ENCODE data around the gene RAB36. TPM values are rescaled to one million over a fixed set of nuclear protein-coding genes. Genes with fewer than 3 reads are reported as not detected.
A peak's percentile ranks its signal among the peaks of the same experiment; 100 is the strongest.

The RAB36 gene
- total RNA-seq, 2 experiments from 2014 or later = not detected

DNA sequence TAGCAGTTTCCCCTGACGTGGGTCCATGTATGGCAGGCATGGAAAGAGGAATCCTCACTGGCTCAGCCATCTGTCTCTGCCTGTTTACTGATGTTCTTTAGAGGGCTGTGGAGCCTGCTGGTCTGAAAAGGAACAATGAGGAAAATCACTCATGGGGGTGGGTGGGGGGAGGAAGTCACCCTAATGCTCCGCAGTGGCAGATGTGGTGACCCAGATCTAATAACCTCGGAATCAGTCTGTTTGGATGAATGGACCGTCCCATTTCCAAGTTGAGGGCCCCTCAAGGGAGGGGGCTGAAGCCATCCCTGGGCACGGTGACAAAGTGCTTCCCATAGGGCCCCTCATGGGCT is 39.5 kb downstream of the RAB36 start:
- peaks cover 64% of the 10 kb centered on the region for H3K4me1 Mint-ChIP-seq (ENCODE audit: low read depth)
- no peak for DNase-seq
- no peaks in the 10 kb centered on the region for H3K9me3 Mint-ChIP-seq
- no peaks in the 10 kb centered on the region for H3K27me3 Mint-ChIP-seq (ENCODE audit: low read depth)
- intact Hi-C loops (cut with micrococcal nuclease) = no loop called here
- peak overlapping the region; percentile 78 for H3K27ac Mint-ChIP-seq
- peaks cover 41% of the 10 kb centered on the region for H3K36me3 Mint-ChIP-seq (ENCODE audit: low read depth)
- H3K4me3 Mint-ChIP-seq = peak overlapping the region; percentile 97
- CTCF ChIA-PET = interaction anchor here (0.6 to 1.3 kb wide), 3 partner anchors 59 to 106 kb away, joined by 3 to 4 read pairs (median 3); no protein-coding TSS in a partner anchor

DNA sequence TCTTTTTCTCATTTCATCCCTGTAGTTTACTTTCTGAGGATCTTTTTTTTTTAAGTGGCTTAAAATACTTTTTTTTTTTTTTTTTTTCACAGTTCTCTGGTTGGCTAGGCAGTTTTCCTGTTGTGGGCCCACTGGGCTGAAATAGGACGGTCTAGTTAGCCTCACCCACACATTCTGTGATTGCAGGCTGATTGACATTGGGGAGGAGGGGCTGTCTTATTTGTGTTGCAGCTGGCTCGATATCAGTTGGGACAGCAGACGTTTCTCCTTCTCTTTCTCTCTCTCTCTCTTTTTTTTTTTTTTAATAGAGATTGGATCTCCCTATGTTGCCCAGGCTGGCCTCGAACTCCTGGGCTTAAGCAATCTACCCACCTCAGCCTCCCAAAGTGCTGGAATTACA is 41.9 kb downstream of the RAB36 start:
- peaks cover 40% of the 10 kb centered on the region for H3K36me3 Mint-ChIP-seq (ENCODE audit: low read depth)
- no peak overlapping the region for H3K27ac Mint-ChIP-seq
- H3K9me3 Mint-ChIP-seq = no peaks in the 10 kb centered on the region
- no peak overlapping the region for H3K4me3 Mint-ChIP-seq
- intact Hi-C loops (cut with micrococcal nuclease) = no loop called here
- CTCF ChIA-PET = interaction anchor here (0.6 to 1.6 kb wide), 2 partner anchors 95 to 350 kb away, joined by 5 read pairs; no protein-coding TSS in a partner anchor
- peaks cover 70% of the 10 kb centered on the region for H3K4me1 Mint-ChIP-seq (ENCODE audit: low read depth)
- no peak for DNase-seq
- H3K27me3 Mint-ChIP-seq (ENCODE audit: low read depth) = no peaks in the 10 kb centered on the region

DNA sequence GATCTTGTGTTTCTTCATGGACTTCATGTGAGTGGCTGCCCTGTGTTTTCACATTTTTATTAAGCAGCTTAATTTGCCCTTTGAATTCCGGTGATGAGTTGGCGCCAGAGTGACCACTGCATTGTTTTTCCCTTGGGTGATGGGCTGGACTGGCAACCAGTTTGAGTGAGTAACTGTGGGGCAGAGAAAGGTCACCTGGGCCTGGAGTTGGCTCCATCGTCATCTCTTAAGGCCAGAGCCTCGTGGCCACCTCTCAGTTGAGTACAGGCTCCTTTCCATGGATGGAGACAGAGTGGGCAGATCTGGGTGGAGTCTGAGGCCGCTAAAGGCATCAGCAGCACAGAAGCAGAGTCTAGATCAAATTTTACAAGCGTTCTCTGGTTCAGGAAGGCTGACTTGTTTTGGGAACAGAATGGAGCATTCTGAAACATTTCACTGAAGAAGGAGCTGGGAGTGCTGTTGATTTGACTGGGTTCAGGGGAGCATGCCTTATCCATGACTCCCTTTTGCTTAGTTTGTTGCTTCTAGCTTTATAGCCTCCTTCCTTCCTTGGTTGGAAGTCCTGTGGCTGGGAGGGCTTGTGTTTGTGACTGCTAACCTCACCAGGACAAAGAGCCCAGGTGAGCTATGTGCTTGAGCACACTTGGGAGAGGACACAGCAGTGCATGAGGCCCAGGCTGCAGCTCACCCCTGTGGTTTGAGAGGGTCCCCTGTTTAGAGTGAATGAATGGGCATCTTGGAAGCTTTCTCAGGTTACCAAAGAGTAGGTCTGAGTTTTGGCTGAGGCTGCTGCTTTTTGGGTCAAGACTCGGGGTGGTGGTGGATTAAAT is 42.8 kb downstream of the RAB36 start:
- no peak for DNase-seq
- Mint-ChIP-seq H3K36me3 (ENCODE audit: low read depth) (peaks cover 39% of the 10 kb centered on the region), H3K9me3 (no peaks in the 10 kb centered on the region), H3K4me3 (no peak overlapping the region), H3K27ac (peak overlapping the region; percentile 44), H3K27me3 (ENCODE audit: low read depth) (no peaks in the 10 kb centered on the region), H3K4me1 (ENCODE audit: low read depth) (peaks cover 69% of the 10 kb centered on the region)
- intact Hi-C loops (cut with micrococcal nuclease) = no loop called here
- CTCF ChIA-PET = no interaction called here

DNA sequence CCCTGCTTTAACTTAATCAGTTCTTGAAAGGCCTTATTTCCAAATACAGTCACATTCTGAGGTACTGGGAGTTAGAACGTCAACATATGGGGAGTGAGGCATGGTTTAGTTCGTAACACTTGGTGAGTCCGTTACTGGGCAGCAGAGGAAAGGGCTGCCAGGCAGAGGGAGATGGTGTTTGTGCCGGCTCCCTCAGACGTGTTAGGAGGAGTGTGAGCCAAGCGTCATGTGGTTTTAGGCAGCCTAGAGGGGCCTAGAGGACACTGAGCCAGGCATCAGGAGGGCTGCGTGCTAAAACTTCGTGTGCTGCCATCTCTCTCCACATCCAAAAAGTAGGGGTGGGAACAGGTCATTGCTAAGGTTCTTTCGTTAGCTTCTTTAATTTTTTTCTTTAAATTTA is 45.2 kb downstream of the RAB36 start:
- Mint-ChIP-seq H3K27ac (no peak overlapping the region), H3K4me1 (ENCODE audit: low read depth) (peaks cover 51% of the 10 kb centered on the region), H3K36me3 (ENCODE audit: low read depth) (peaks cover 29% of the 10 kb centered on the region), H3K4me3 (no peak overlapping the region), H3K27me3 (ENCODE audit: low read depth) (no peaks in the 10 kb centered on the region), H3K9me3 (no peaks in the 10 kb centered on the region)
- intact Hi-C loops (cut with micrococcal nuclease) = no loop called here
- no peak for DNase-seq
- CTCF ChIA-PET = no interaction called here

GRCh38 chr22:23192133-23192532 is 46.9 kb downstream of the RAB36 start:
- Mint-ChIP-seq H3K27ac (no peak overlapping the region), H3K27me3 (ENCODE audit: low read depth) (no peaks in the 10 kb centered on the region), H3K36me3 (ENCODE audit: low read depth) (peaks cover 21% of the 10 kb centered on the region), H3K4me3 (no peak overlapping the region), H3K4me1 (ENCODE audit: low read depth) (peaks cover 47% of the 10 kb centered on the region), H3K9me3 (no peaks in the 10 kb centered on the region)
- DNase-seq = no peak
- CTCF ChIA-PET = no interaction called here
- intact Hi-C loops (cut with micrococcal nuclease) = no loop called here

DNA sequence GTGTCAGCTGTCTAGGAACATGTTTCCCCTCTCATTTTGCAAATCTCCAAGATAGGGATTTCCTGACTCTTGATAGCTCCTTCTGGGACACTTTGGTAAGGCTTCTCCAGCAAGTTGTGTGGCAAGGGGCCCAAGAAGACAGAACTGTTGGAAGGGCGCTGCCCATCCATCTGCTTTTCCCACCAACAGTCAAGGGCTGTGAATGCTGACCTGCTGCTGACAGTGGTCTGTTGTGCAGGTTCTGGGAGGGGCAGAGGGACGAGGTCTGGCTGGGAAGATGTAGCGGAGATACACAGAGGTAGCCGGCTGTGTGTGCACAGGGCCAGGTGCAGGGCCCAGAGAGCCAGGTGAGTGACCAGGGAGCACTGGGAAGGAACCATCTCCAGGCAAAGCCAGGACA is 47.3 kb downstream of the RAB36 start:
- Mint-ChIP-seq H3K9me3 (no peaks in the 10 kb centered on the region), H3K4me1 (ENCODE audit: low read depth) (peaks cover 45% of the 10 kb centered on the region), H3K27ac (no peak overlapping the region), H3K4me3 (no peak overlapping the region), H3K36me3 (ENCODE audit: low read depth) (peaks cover 19% of the 10 kb centered on the region), H3K27me3 (ENCODE audit: low read depth) (no peaks in the 10 kb centered on the region)
- DNase-seq = no peak
- intact Hi-C loops (cut with micrococcal nuclease) = no loop called here
- CTCF ChIA-PET = no interaction called here

DNA sequence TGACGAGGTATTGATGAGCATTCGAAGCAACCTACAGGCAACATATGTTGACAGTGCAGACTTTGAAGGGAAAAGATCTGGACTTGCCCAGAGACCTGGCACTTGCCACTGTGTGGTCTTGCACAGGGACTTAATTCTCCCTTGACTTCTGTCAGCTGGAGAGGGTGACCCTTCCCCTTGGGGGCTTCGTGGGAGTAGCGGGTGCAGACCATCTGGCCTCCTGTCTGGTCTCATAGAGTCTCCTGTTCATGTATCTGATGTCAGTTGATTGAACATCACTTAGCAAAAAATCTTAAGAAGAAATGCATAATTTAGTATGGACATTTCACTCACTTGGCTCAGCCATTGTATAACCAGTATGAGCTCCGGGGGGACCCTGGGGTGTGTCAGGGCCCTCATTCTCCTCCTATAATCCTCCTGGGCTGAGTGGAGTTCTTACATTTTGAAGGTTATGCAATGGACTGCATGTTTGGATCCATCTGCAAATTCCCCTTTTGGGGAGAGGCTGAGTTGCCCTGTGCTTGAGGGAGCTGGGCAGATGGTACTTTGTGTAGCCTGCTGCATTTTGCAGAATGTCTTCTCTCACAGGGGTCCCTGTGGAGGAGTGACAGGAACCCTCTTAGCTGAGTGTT is 48.0 kb downstream of the RAB36 start:
- CTCF ChIA-PET = interaction anchor here (0.9 kb wide), 1 partner anchor 10 kb away, joined by 3 read pairs; no protein-coding TSS in a partner anchor

DNA sequence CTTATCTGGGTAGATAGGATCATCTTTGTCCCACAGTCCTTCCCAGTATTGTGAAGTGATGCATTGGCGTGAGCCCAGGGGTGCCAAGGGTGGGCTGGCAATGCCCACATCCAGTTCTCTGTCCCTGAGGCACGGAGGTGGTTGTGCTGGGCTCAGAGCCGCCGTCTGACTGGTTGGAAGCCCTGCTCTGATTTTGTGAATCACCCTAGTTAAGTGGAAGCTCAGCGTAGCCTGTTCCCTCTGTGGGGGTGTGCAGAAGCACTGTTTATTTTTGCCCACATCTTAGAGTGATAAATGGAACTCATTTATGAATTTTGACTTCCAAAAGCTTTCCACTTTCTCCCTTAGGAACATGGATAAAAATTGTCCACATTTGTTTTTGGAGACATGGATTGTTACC is 48.6 kb downstream of the RAB36 start:
- no peak for DNase-seq
- Mint-ChIP-seq H3K36me3 (ENCODE audit: low read depth) (peaks cover 16% of the 10 kb centered on the region), H3K9me3 (no peaks in the 10 kb centered on the region), H3K27ac (no peak overlapping the region), H3K27me3 (ENCODE audit: low read depth) (no peaks in the 10 kb centered on the region), H3K4me3 (no peak overlapping the region), H3K4me1 (ENCODE audit: low read depth) (peaks cover 47% of the 10 kb centered on the region)
- CTCF ChIA-PET = interaction anchor here (0.9 kb wide), 1 partner anchor 11 kb away, joined by 3 read pairs; no protein-coding TSS in a partner anchor
- intact Hi-C loops (cut with micrococcal nuclease) = no loop called here

More for the DNA sequence above, 48.0 kb downstream of the RAB36 start:
- Mint-ChIP-seq H3K27ac (no peak overlapping the region), H3K27me3 (ENCODE audit: low read depth) (no peaks in the 10 kb centered on the region), H3K4me1 (ENCODE audit: low read depth) (peaks cover 41% of the 10 kb centered on the region), H3K4me3 (no peak overlapping the region), H3K9me3 (no peaks in the 10 kb centered on the region), H3K36me3 (ENCODE audit: low read depth) (peaks cover 16% of the 10 kb centered on the region)
- intact Hi-C loops (cut with micrococcal nuclease) = no loop called here
- DNase-seq = no peak

DNA sequence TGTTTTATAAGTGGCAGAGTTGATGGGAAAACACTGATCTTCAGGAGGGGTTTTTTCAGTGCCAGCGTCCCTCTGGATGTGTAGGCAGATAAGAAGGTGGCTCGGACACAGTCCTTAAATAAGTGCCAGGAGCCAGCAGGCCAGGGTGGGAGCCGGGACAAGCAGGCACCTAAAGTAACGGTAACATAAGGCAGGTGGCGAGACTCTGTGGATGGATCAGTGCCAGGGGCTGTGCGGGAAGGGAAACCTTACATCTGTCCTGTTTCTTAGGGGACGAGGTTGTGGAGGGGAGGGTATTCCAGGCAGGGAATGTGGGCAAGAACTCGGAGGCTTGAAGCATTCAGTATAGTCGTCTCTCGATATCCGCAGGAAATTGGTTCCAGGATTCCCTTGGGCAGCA is 50.9 kb downstream of the RAB36 start:
- CTCF ChIA-PET = interaction anchor here (0.7 kb wide), 1 partner anchor 56 kb away, joined by 3 read pairs; no protein-coding TSS in a partner anchor
- Mint-ChIP-seq H3K27ac (no peak overlapping the region), H3K4me1 (ENCODE audit: low read depth) (peaks cover 51% of the 10 kb centered on the region), H3K27me3 (ENCODE audit: low read depth) (no peaks in the 10 kb centered on the region), H3K4me3 (no peak overlapping the region), H3K9me3 (no peaks in the 10 kb centered on the region), H3K36me3 (ENCODE audit: low read depth) (peaks cover 14% of the 10 kb centered on the region)
- no peak for DNase-seq
- intact Hi-C loops (cut with micrococcal nuclease) = no loop called here

DNA sequence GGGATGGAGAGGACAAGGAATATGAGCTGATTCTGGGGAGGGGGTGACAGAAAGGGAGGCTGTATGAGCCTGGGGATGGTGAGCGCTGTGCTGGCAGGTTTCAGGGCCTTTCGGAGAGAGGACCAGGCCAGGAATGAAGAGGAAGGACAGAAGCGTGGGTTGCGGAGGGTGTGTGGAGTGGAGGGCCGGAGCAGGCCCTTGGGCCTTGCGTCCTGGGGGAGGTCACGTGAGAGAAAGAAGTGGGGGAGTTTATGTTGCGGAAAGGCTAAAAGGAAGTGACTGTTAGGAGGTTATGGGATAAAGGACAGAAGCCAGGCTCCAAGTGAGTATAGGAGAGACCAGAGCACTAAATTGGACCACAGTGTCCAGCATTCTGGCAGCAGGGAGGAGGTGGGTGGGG is 52.6 kb downstream of the RAB36 start:
- H3K4me3 Mint-ChIP-seq = no peak overlapping the region
- H3K9me3 Mint-ChIP-seq = no peaks in the 10 kb centered on the region
- CTCF ChIA-PET = no interaction called here
- DNase-seq = no peak
- peaks cover 8% of the 10 kb centered on the region for H3K36me3 Mint-ChIP-seq (ENCODE audit: low read depth)
- H3K4me1 Mint-ChIP-seq (ENCODE audit: low read depth) = peaks cover 49% of the 10 kb centered on the region
- H3K27me3 Mint-ChIP-seq (ENCODE audit: low read depth) = no peaks in the 10 kb centered on the region
- H3K27ac Mint-ChIP-seq = no peak overlapping the region
- intact Hi-C loops (cut with micrococcal nuclease) = no loop called here

DNA sequence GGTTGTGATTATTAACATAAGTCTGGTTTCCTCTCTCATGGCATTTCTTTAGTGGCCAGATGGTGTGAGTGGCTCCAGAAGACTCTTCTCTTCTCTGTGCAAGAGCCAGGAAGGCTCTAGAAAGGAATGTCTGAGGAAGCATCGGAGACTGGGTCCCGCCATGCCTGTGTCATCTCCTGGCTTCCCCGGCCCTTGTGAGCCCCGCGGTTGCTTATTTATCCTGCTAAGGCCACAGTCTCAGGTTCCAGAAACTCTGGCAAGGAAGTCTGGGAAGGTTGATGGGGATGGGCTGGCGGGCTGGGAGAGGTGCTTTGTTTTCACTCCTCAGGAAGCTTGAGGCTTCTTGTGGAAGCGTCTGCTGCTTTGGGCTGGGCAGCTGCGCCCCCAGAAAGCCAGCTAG is 53.9 kb downstream of the RAB36 start:
- H3K27ac Mint-ChIP-seq = no peak overlapping the region
- intact Hi-C loops (cut with micrococcal nuclease) = no loop called here
- H3K4me1 Mint-ChIP-seq (ENCODE audit: low read depth) = peaks cover 46% of the 10 kb centered on the region
- no peak overlapping the region for H3K4me3 Mint-ChIP-seq
- no peaks in the 10 kb centered on the region for H3K27me3 Mint-ChIP-seq (ENCODE audit: low read depth)
- no peak for DNase-seq
- H3K9me3 Mint-ChIP-seq = no peaks in the 10 kb centered on the region
- peaks cover 13% of the 10 kb centered on the region for H3K36me3 Mint-ChIP-seq (ENCODE audit: low read depth)
- CTCF ChIA-PET = no interaction called here

- no peaks in the 10 kb centered on the region for H3K27me3 Mint-ChIP-seq (ENCODE audit: low read depth)
- H3K36me3 Mint-ChIP-seq (ENCODE audit: low read depth) = peaks cover 14% of the 10 kb centered on the region
- H3K4me1 Mint-ChIP-seq (ENCODE audit: low read depth) = peaks cover 55% of the 10 kb centered on the region
- intact Hi-C loops (cut with micrococcal nuclease) = no loop called here
- CTCF ChIA-PET = no interaction called here
- no peak overlapping the region for H3K4me3 Mint-ChIP-seq
- no peak for DNase-seq
- H3K27ac Mint-ChIP-seq = peak overlapping the region; percentile 39
- no peaks in the 10 kb centered on the region for H3K9me3 Mint-ChIP-seq
Measured at GRCh38 chr22:23200898-23201297, 55.6 kb downstream of the RAB36 start.
